ENCODE measurements around the gene PLXDC2. TPM values are rescaled to one million over a fixed set of nuclear protein-coding genes. Genes with fewer than 3 reads are reported as not detected.
"Not testable (repeated sequence)": the region's sequence is repeated elsewhere in the genome, so short reads cannot be mapped to it uniquely, and the experiment has no call there.

PLXDC2 gene
- total RNA-seq, 2 donors from 2014 or later = not detected

DNA sequence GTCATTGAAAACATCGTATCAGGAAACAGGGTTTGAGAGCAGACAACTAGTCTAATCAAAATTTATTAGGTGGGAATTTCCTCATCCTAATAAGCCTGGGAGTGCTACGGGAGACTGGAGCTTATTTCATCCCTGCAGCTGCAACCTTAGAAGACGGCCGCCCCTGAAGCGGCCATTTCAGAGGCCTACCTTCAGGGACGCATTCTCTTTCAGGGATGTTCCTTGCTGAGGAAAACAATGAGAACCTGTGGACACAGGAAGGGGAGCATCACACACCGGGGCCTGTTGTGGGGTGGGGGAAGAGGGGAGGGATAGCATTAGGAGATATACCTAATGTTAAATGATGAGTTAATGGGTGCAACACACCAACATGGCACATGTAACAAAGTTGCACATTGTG, 392.9 kb downstream of the PLXDC2 start:
- H3K4me1 Mint-ChIP-seq; H3K27me3 Mint-ChIP-seq; H3K27ac Mint-ChIP-seq; ATAC-seq (replicated peaks); H3K9me3 Mint-ChIP-seq; H3K36me3 Mint-ChIP-seq (ENCODE audit: low read depth); H3K4me3 Mint-ChIP-seq: not testable (repeated sequence)

DNA sequence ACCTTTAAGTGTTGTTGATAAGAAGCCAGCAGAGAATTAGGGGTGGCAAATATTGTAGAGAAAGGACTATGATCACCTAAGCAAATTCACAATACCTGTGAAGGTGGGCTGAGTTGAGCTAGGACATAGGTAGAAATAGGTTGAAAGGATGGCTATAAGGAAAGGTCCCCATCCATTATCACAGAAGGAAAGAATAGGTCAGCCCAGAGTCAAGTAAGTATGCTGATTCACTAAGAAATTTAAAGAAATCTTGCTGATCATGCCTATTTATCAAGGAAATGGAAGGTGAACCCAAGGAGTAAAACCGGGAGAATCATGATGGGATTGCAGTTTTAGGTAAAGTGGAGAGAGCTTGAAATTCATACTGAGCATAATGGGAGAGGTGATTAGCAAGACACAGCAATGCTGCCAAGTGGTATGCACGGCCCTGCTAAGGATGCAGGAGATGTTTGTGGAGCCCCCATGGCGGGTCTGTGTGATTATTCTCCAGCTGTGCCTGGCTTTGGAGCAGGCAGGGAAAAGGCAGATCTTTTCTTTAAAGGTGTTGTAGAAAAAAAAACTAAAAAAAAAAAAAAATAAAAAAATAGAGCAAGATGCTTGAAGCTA, 399.4 kb downstream of the PLXDC2 start:
- Mint-ChIP-seq H3K27ac (no peak overlapping the region), H3K4me3 (no peak overlapping the region), H3K27me3 (no peaks in the 10 kb centered on the region), H3K36me3 (ENCODE audit: low read depth) (no peaks in the 10 kb centered on the region), H3K9me3 (peaks cover 7% of the 10 kb centered on the region), H3K4me1 (no peaks in the 10 kb centered on the region)
- no peak for ATAC-seq (replicated peaks)

GRCh38 chr10:20221356-20221755, 405.1 kb downstream of the PLXDC2 start:
- H3K27ac Mint-ChIP-seq = no peak overlapping the region
- no peaks in the 10 kb centered on the region for H3K9me3 Mint-ChIP-seq
- H3K4me1 Mint-ChIP-seq = no peaks in the 10 kb centered on the region
- ATAC-seq (replicated peaks) = no peak
- H3K4me3 Mint-ChIP-seq = no peak overlapping the region
- no peaks in the 10 kb centered on the region for H3K36me3 Mint-ChIP-seq (ENCODE audit: low read depth)
- no peaks in the 10 kb centered on the region for H3K27me3 Mint-ChIP-seq

DNA sequence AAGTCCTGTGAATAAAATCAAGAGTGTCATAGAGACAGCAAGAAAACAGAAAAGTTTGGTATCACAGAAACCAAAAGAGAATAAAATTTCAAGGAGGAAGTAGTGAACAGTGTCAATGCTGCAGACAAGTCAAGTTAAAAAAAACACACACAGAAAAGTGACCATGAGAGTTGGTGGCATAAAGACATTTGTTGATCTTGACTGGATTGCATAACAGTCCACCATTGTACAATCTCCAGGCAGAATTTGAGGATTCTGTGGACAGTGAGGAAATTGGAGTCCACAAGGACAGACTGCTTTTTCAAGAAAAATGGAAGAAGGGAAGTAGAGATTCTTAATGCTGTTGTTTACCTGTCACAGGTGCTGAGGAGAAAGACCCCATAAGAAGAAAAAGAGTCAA, 412.5 kb downstream of the PLXDC2 start:
- no peaks in the 10 kb centered on the region for H3K27me3 Mint-ChIP-seq
- H3K9me3 Mint-ChIP-seq = peaks cover 11% of the 10 kb centered on the region
- H3K36me3 Mint-ChIP-seq (ENCODE audit: low read depth) = no peaks in the 10 kb centered on the region
- no peak overlapping the region for H3K27ac Mint-ChIP-seq
- ATAC-seq (replicated peaks) = no peak
- no peaks in the 10 kb centered on the region for H3K4me1 Mint-ChIP-seq
- no peak overlapping the region for H3K4me3 Mint-ChIP-seq

GRCh38 chr10:20232079-20232705, 416.0 kb downstream of the PLXDC2 start:
- H3K4me3 Mint-ChIP-seq = no peak overlapping the region
- peaks cover 9% of the 10 kb centered on the region for H3K9me3 Mint-ChIP-seq
- H3K4me1 Mint-ChIP-seq = no peaks in the 10 kb centered on the region
- ATAC-seq (replicated peaks) = no peak
- H3K27me3 Mint-ChIP-seq = no peaks in the 10 kb centered on the region
- no peak overlapping the region for H3K27ac Mint-ChIP-seq
- no peaks in the 10 kb centered on the region for H3K36me3 Mint-ChIP-seq (ENCODE audit: low read depth)

- Mint-ChIP-seq H3K4me3 (no peak overlapping the region), H3K4me1 (no peaks in the 10 kb centered on the region), H3K27ac (no peak overlapping the region), H3K27me3 (no peaks in the 10 kb centered on the region), H3K9me3 (no peaks in the 10 kb centered on the region), H3K36me3 (ENCODE audit: low read depth) (no peaks in the 10 kb centered on the region)
- no peak for ATAC-seq (replicated peaks)
Observed at GRCh38 chr10:20233423-20233822, 417.2 kb downstream of the PLXDC2 start.

DNA sequence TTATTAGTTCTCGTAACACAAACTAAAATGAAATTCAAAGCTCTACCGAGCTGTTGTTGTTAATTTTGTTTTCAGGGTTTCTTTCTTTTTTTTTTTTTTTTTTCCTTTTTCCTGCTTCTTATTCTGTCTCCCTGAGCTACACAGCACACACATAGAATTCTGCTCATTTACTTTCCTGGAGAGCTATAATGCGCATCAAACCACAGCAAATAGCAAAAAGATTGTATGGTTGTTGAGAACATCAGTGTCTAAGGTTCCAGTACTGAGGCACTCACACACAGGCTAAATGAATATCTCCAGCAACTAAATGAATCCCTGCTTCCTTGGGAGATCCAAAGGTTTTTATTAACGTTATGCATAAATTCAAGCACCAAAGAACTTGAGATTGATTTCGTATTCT, 418.3 kb downstream of the PLXDC2 start:
- Mint-ChIP-seq H3K4me3 (no peak overlapping the region), H3K27ac (no peak overlapping the region), H3K27me3 (no peaks in the 10 kb centered on the region), H3K4me1 (no peaks in the 10 kb centered on the region), H3K9me3 (no peaks in the 10 kb centered on the region), H3K36me3 (ENCODE audit: low read depth) (no peaks in the 10 kb centered on the region)
- no peak for ATAC-seq (replicated peaks)

- Mint-ChIP-seq H3K27me3 (no peaks in the 10 kb centered on the region), H3K4me3 (no peak overlapping the region), H3K4me1 (no peaks in the 10 kb centered on the region), H3K27ac (no peak overlapping the region), H3K36me3 (ENCODE audit: low read depth) (no peaks in the 10 kb centered on the region), H3K9me3 (peaks cover 5% of the 10 kb centered on the region)
- ATAC-seq (replicated peaks) = no peak
Observed at GRCh38 chr10:20237091-20237570, 420.9 kb downstream of the PLXDC2 start.

DNA sequence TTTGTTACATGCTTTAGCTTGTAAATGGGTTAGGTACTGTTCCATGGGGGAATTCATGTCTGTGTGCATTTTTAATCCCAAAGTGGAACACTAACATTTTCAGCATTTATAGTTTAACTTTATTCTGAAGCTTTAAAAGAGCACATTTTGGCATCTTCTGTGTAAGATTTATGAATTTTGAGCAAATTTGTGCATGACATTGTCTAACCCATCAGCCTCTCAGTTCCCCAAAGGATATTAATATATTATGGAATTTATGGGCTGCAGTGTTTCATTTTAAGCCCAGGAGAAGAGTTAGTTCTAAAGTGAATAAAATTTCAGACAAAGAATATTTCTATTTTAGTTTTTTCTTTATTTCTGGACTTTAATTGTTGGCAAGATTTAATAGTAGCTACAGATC, 421.4 kb downstream of the PLXDC2 start:
- Mint-ChIP-seq H3K4me1 (no peaks in the 10 kb centered on the region), H3K4me3 (no peak overlapping the region), H3K36me3 (ENCODE audit: low read depth) (no peaks in the 10 kb centered on the region), H3K27me3 (no peaks in the 10 kb centered on the region), H3K27ac (no peak overlapping the region), H3K9me3 (peaks cover 5% of the 10 kb centered on the region)
- ATAC-seq (replicated peaks) = no peak

DNA sequence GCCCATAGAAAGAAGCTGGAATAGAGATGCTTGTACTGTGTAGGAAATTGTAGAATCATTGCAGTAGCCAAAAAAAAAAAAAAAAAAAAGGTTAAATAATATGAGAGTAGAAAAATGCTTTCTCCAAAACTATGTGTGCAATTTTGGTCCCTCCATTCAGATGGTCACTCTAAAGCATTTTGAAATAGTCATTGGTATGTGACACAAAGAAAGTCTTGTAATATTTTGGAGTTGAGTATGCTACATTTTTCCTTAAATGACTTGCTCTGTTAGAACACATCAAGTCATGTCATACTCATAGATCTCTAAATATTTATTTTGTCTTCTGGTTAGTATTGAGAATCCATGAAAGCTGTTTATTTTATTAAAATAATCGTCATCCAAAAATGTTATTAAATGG, 424.4 kb downstream of the PLXDC2 start:
- ATAC-seq (replicated peaks) = no peak
- Mint-ChIP-seq H3K27me3 (no peaks in the 10 kb centered on the region), H3K4me3 (no peak overlapping the region), H3K9me3 (peaks cover 10% of the 10 kb centered on the region), H3K27ac (no peak overlapping the region), H3K36me3 (ENCODE audit: low read depth) (no peaks in the 10 kb centered on the region), H3K4me1 (no peaks in the 10 kb centered on the region)

DNA sequence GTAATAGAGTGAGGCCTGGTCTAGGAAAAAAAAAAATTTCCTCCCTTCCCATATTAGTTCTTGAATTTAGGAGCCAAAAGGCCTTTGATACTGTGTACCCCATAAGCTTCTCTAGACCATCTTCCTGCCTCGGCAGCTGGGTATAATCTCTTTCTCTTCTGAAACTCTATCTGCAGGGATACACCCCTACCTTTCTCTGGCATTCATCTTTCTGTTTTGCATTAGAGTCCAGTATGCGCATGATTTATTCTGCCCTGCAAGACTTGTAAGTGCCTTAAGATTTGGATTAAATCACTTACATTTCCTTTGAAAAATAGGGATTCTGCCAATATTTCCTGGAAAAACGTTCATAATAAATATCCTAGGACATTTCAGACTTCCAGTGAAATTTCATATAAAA, 431.2 kb downstream of the PLXDC2 start:
- ATAC-seq (replicated peaks) = no peak
- H3K27me3 Mint-ChIP-seq = no peaks in the 10 kb centered on the region
- H3K36me3 Mint-ChIP-seq (ENCODE audit: low read depth) = no peaks in the 10 kb centered on the region
- H3K9me3 Mint-ChIP-seq = peaks cover 12% of the 10 kb centered on the region
- no peak overlapping the region for H3K4me3 Mint-ChIP-seq
- H3K4me1 Mint-ChIP-seq = no peaks in the 10 kb centered on the region
- no peak overlapping the region for H3K27ac Mint-ChIP-seq

DNA sequence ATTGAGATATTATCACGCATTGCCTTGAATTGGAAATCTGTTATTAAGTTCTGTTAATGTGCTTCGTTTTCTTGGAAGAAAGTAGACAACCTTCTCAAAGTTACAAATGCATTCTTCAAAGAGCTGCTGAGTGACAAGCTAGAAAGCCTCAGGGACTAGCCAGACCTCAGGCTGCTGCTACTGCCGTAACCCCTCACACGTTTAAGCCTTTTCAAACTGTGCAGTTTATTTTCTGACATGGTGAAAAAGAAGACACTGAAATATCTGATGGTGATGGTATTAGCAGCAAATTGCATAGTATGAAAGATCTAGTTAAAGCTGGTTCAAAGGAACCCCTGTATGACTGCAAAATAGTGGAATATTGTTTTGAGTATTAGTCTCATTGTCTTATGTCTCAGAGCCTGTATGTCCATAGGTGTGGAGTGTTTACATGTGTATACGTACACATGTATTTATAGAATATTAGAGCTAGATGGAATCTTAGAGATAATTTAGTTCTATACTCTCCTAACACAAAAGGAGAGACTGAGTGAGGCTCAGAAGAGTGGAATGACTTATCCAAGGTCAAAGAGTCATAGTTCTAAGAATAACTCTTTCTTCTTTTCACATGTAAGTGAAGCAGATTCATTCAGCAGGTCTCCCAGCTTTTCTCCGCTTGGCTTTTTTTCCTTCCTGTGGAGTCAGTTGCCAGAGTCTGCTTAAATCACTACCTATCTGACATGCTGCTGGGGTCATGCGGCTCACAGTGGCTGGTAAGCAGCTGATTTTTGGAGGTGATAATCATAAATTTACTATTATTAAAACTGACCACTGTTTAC, 431.9 kb downstream of the PLXDC2 start:
- Mint-ChIP-seq H3K27me3 (no peaks in the 10 kb centered on the region), H3K9me3 (peaks cover 11% of the 10 kb centered on the region), H3K27ac (no peak overlapping the region), H3K4me3 (no peak overlapping the region), H3K4me1 (no peaks in the 10 kb centered on the region), H3K36me3 (ENCODE audit: low read depth) (no peaks in the 10 kb centered on the region)
- ATAC-seq (replicated peaks) = no peak

DNA sequence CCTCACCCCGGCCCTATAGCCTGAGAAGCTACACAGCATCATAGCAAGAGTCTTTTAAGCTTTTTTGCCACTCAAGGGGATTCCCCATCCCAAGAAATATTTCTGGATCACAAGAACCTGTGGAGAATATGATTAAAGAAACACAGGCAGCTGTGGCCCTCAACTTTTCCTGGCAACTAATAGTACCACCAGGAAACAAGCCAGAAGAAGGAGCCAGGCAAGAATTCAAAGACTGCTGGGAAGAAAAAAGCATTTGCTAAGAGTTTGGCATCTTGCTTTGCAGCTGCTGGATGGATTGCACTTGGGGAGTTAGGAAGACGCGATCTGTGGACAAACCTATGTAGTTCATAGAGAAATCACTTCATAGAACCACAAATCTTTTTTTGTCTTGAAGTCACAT, 437.8 kb downstream of the PLXDC2 start:
- ATAC-seq (replicated peaks) = no peak
- Mint-ChIP-seq H3K36me3 (ENCODE audit: low read depth) (no peaks in the 10 kb centered on the region), H3K9me3 (peaks cover 7% of the 10 kb centered on the region), H3K4me1 (no peaks in the 10 kb centered on the region), H3K27ac (no peak overlapping the region), H3K27me3 (no peaks in the 10 kb centered on the region), H3K4me3 (no peak overlapping the region)

GRCh38 chr10:20254497-20254896, 438.3 kb downstream of the PLXDC2 start:
- Mint-ChIP-seq H3K4me1 (no peaks in the 10 kb centered on the region), H3K27ac (no peak overlapping the region), H3K36me3 (ENCODE audit: low read depth) (no peaks in the 10 kb centered on the region), H3K9me3 (peaks cover 5% of the 10 kb centered on the region), H3K27me3 (no peaks in the 10 kb centered on the region), H3K4me3 (no peak overlapping the region)
- ATAC-seq (replicated peaks) = no peak

DNA sequence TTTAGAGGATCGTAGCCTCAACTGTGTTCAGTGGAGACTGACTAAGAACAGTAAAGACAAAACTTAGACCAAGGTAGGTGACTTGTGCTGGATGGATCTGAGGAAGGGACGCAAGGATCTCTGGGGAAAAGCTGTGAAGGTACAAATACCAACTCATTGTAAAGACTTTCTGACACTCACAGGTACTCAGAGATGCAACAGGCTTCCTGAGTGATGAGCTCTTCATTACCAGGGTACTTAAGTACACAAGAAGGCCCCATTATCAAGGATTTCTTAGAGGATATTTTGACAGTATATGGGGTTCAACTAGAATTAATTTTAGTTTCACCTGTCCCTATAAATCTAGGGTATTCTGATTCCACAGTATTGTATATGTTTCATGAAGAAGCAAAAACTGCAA, 440.7 kb downstream of the PLXDC2 start:
- Mint-ChIP-seq H3K27me3 (no peaks in the 10 kb centered on the region), H3K27ac (no peak overlapping the region), H3K9me3 (peaks cover 11% of the 10 kb centered on the region), H3K4me3 (no peak overlapping the region), H3K36me3 (ENCODE audit: low read depth) (no peaks in the 10 kb centered on the region), H3K4me1 (no peaks in the 10 kb centered on the region)
- no peak for ATAC-seq (replicated peaks)
